ENCODE data around the gene USP26. TPM values are rescaled to one million over a fixed set of nuclear protein-coding genes. Genes with fewer than 3 reads are reported as not detected.
"Not testable (repeated sequence)": the region's sequence is repeated elsewhere in the genome, so short reads cannot be mapped to it uniquely, and the experiment has no call there.

USP26 gene
- total RNA-seq, 1 donor from 2014 or later = not detected

GRCh38 chrX:133054761-133055405 lies 42.0 kb downstream of the USP26 start:
- no peak for TF ChIP-seq CTCF (IDR thresholded peaks at IDR 0.05; ENCODE audit: unreplicated experiment)
- Mint-ChIP-seq H3K27ac (ENCODE audit: unreplicated experiment) (no peak overlapping the region), H3K4me3 (ENCODE audit: unreplicated experiment) (no peak overlapping the region), H3K9me3 (ENCODE audit: unreplicated experiment) (no peaks in the 10 kb centered on the region), H3K36me3 (ENCODE audit: low read depth, unreplicated experiment) (no peaks in the 10 kb centered on the region), H3K27me3 (ENCODE audit: unreplicated experiment) (no peaks in the 10 kb centered on the region), H3K4me1 (ENCODE audit: unreplicated experiment) (no peaks in the 10 kb centered on the region)
- DNase-seq (ENCODE audit: low spot score) = no peak

- TF ChIP-seq CTCF (IDR thresholded peaks at IDR 0.05; ENCODE audit: unreplicated experiment) = no peak
- H3K27me3 Mint-ChIP-seq (ENCODE audit: unreplicated experiment) = no peaks in the 10 kb centered on the region
- H3K9me3 Mint-ChIP-seq (ENCODE audit: unreplicated experiment) = no peaks in the 10 kb centered on the region
- H3K4me3 Mint-ChIP-seq (ENCODE audit: unreplicated experiment) = no peak overlapping the region
- no peak overlapping the region for H3K27ac Mint-ChIP-seq (ENCODE audit: unreplicated experiment)
- no peaks in the 10 kb centered on the region for H3K4me1 Mint-ChIP-seq (ENCODE audit: unreplicated experiment)
- H3K36me3 Mint-ChIP-seq (ENCODE audit: low read depth, unreplicated experiment) = no peaks in the 10 kb centered on the region
- DNase-seq (ENCODE audit: low spot score) = no peak
These were observed 42.9 kb downstream of the USP26 start for GRCh38 chrX:133053861-133054598.

GRCh38 chrX:133048751-133049150 lies 48.2 kb downstream of the USP26 start:
- H3K36me3 Mint-ChIP-seq (ENCODE audit: low read depth, unreplicated experiment) = no peaks in the 10 kb centered on the region
- no peaks in the 10 kb centered on the region for H3K27me3 Mint-ChIP-seq (ENCODE audit: unreplicated experiment)
- H3K4me3 Mint-ChIP-seq (ENCODE audit: unreplicated experiment) = no peak overlapping the region
- H3K4me1 Mint-ChIP-seq (ENCODE audit: unreplicated experiment) = no peaks in the 10 kb centered on the region
- H3K27ac Mint-ChIP-seq (ENCODE audit: unreplicated experiment) = no peak overlapping the region
- no peak for DNase-seq (ENCODE audit: low spot score)
- no peaks in the 10 kb centered on the region for H3K9me3 Mint-ChIP-seq (ENCODE audit: unreplicated experiment)
- TF ChIP-seq CTCF (IDR thresholded peaks at IDR 0.05; ENCODE audit: unreplicated experiment) = no peak

GRCh38 chrX:133046601-133047000 lies 50.3 kb downstream of the USP26 start:
- no peaks in the 10 kb centered on the region for H3K9me3 Mint-ChIP-seq (ENCODE audit: unreplicated experiment)
- H3K27ac Mint-ChIP-seq (ENCODE audit: unreplicated experiment) = no peak overlapping the region
- DNase-seq (ENCODE audit: low spot score) = no peak
- H3K36me3 Mint-ChIP-seq (ENCODE audit: low read depth, unreplicated experiment) = no peaks in the 10 kb centered on the region
- H3K27me3 Mint-ChIP-seq (ENCODE audit: unreplicated experiment) = no peaks in the 10 kb centered on the region
- H3K4me1 Mint-ChIP-seq (ENCODE audit: unreplicated experiment) = no peaks in the 10 kb centered on the region
- no peak overlapping the region for H3K4me3 Mint-ChIP-seq (ENCODE audit: unreplicated experiment)
- no peak for TF ChIP-seq CTCF (IDR thresholded peaks at IDR 0.05; ENCODE audit: unreplicated experiment)

- H3K9me3 Mint-ChIP-seq (ENCODE audit: unreplicated experiment) = no peaks in the 10 kb centered on the region
- H3K27ac Mint-ChIP-seq (ENCODE audit: unreplicated experiment) = no peak overlapping the region
- no peak overlapping the region for H3K4me3 Mint-ChIP-seq (ENCODE audit: unreplicated experiment)
- peak; percentile 7 for DNase-seq (ENCODE audit: low spot score)
- H3K27me3 Mint-ChIP-seq (ENCODE audit: unreplicated experiment) = no peaks in the 10 kb centered on the region
- H3K36me3 Mint-ChIP-seq (ENCODE audit: low read depth, unreplicated experiment) = no peaks in the 10 kb centered on the region
- no peak for TF ChIP-seq CTCF (IDR thresholded peaks at IDR 0.05; ENCODE audit: unreplicated experiment)
- H3K4me1 Mint-ChIP-seq (ENCODE audit: unreplicated experiment) = no peaks in the 10 kb centered on the region
These were observed 50.9 kb downstream of the USP26 start for GRCh38 chrX:133045986-133046385.

- not testable (repeated sequence) for H3K27me3 Mint-ChIP-seq (ENCODE audit: unreplicated experiment); H3K9me3 Mint-ChIP-seq (ENCODE audit: unreplicated experiment); H3K36me3 Mint-ChIP-seq (ENCODE audit: low read depth, unreplicated experiment); DNase-seq (ENCODE audit: low spot score); H3K4me3 Mint-ChIP-seq (ENCODE audit: unreplicated experiment); H3K4me1 Mint-ChIP-seq (ENCODE audit: unreplicated experiment); H3K27ac Mint-ChIP-seq (ENCODE audit: unreplicated experiment)
These were observed 52.6 kb downstream of the USP26 start for GRCh38 chrX:133044145-133044786.

All from endothelial cell (in vitro differentiated cells).